OCI-LY7 (cell line): ENCODE measurements around the gene UBE2N. TPM values are rescaled to one million over a fixed set of nuclear protein-coding genes. Genes with fewer than 3 reads are reported as not detected.

ENCODE experiments used
- BruUV-seq: library from RNA; stranded (reverse); fragments of 400-500 nt; replicated peaks from 2 replicates; lab custom pipeline; 2021; lab: Mats Ljungman, UMichigan
- CTCF ChIA-PET: fragments of 300-600 bp; sonication (Branson Sonifier 250); formaldehyde crosslinking; loops from one replicate; lab custom pipeline; 2022; ENCODE audit warnings: antibody characterized with exemption; ENCODE audit not compliant: unreplicated experiment; lab: Charles Lee
- POLR2A ChIA-PET: fragments of 300-600 bp; sonication (Branson Sonifier 250); formaldehyde crosslinking; loops from one replicate; lab custom pipeline; 2022; ENCODE audit warnings: antibody characterized with exemption; lab: Charles Lee
- DNase-seq: peaks from one replicate; pipeline ENCODE4 v3.0.0-alpha.2; 2015; ENCODE audit warnings: low spot score
- H2AFZ ChIP-seq: fragments of 200-600 bp; sonication (generic), shearing (Covaris generic); 2 replicates; pipeline ENCODE4 v1.6.1; 2014; ENCODE audit warnings: mild to moderate bottlenecking, antibody characterized with exemption, low read length, moderate library complexity
- H3K27ac ChIP-seq: fragments of 200-600 bp; sonication (generic); 2 replicates; pipeline ENCODE4 v1.5.1; 2014; ENCODE audit warnings: mixed run types, low read depth, mild to moderate bottlenecking, moderate library complexity, low read length, inconsistent platforms; ENCODE audit not compliant: poor library complexity, severe bottlenecking
- H3K36me3 ChIP-seq: fragments of 200-600 bp; sonication (generic); 2 replicates; pipeline ENCODE4 v1.6.1; 2014; ENCODE audit warnings: mild to moderate bottlenecking, antibody characterized with exemption, low read length, moderate library complexity, mixed read lengths; ENCODE audit not compliant: insufficient read depth
- H3K4me1 ChIP-seq: fragments of 200-600 bp; sonication (generic); 2 replicates; pipeline ENCODE4 v1.5.1; 2014; ENCODE audit warnings: mild to moderate bottlenecking, low read length; ENCODE audit not compliant: insufficient read depth, poor library complexity, severe bottlenecking
- H3K4me2 ChIP-seq: fragments of 200-600 bp; sonication (generic); 2 replicates; pipeline ENCODE4 v1.6.1; 2014; ENCODE audit warnings: mild to moderate bottlenecking, low read length
- H3K4me3 ChIP-seq: fragments of 200-600 bp; sonication (generic); 2 replicates; pipeline ENCODE4 v1.5.1; 2014; ENCODE audit warnings: mild to moderate bottlenecking, low read depth, low read length; ENCODE audit not compliant: poor library complexity, severe bottlenecking
- H3K79me2 ChIP-seq: fragments of 200-600 bp; sonication (generic); 2 replicates; pipeline ENCODE4 v1.6.1; 2016; ENCODE audit warnings: low read depth, mild to moderate bottlenecking, low read length, moderate library complexity, mixed read lengths; ENCODE audit not compliant: insufficient read depth
- H3K9me2 ChIP-seq: fragments of 200-600 bp; sonication (generic); 2 replicates; pipeline ENCODE4 v1.6.1; 2016; ENCODE audit warnings: mild to moderate bottlenecking, low read length, mixed read lengths; ENCODE audit not compliant: insufficient read depth
- H3K9me3 ChIP-seq: fragments of 200-600 bp; sonication (generic); 2 replicates; pipeline ENCODE4 v1.6.1; 2014; ENCODE audit warnings: mild to moderate bottlenecking, mixed run types, low read length, mixed read lengths
- H4K20me1 ChIP-seq: fragments of 200-600 bp; sonication (generic); 2 replicates; pipeline ENCODE4 v1.6.1; 2014; ENCODE audit warnings: mild to moderate bottlenecking, antibody characterized with exemption, low read length, moderate library complexity, mixed read lengths; ENCODE audit not compliant: insufficient read depth
- EZH2phosphoT487 ChIP-seq: fragments of 200-600 bp; sonication (generic); IDR thresholded peaks from 2 replicates; pipeline ENCODE4 v1.6.1; 2018; ENCODE audit warnings: low read depth, borderline replicate concordance, mild to moderate bottlenecking, mixed run types, antibody characterized with exemption, low read length, moderate library complexity, mixed read lengths
- intact Hi-C: fragments of 100-400 bp; cut with micrococcal nuclease; formaldehyde crosslinking; loops from one replicate; pipeline ENCODE4 v1.10.0; 2022; ENCODE audit not compliant: unreplicated experiment
- total RNA-seq, 2 experiments: library from RNA; depleted of rRNA in 1 of 2; stranded (reverse); fragments of >200 nt in 1 of 2; shearing (Covaris generic) in 1 of 2; gene quantifications; 2 replicates each; pipeline ENCODE4 v1.2.3, GENCODE V29; 2014 to 2022
- TF ChIP-seq, protein P1 (sequence below): fragments of 200-600 bp; sonication (generic); conservative IDR thresholded peaks from 2 replicates; pipeline ENCODE4 v1.5.1; 2014; ENCODE audit warnings: mild to moderate bottlenecking, antibody characterized with exemption, low read length, moderate library complexity, mixed read lengths

Gene UBE2N
- total RNA-seq, 2 experiments from 2014 or later, result 153 to 214 TPM

DNA sequence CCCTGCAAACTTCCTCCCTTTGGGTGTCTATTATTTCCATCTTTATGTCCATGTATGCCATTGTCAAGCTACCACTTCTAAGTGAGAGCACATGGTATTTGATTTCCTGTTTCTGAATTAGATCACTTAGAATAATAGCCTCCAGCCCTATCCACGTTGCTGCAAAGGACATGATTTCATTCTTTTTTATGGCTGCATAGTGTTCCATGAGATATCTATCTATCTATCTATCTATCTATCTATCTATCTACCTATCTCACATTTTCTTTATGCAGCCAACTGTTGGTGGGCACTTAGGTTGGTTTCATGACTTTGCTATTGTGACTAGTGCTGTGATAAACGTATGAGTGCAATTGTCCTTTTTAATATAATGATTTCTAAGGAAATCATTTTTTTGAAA is 14.3 kb upstream of the UBE2N start:
- Histone ChIP-seq H4K20me1 (no peaks in the 10 kb centered on the region), H3K36me3 (no peaks in the 10 kb centered on the region), H3K9me2 (no peaks in the 10 kb centered on the region), H3K4me1 (no peaks in the 10 kb centered on the region), H3K9me3 (no peaks in the 10 kb centered on the region), H3K4me2 (no peak overlapping the region), H3K79me2 (no peaks in the 10 kb centered on the region), H3K4me3 (no peak overlapping the region), H3K27ac (no peak overlapping the region), H2AFZ (no peak overlapping the region)
- intact Hi-C loops, result no loop called here
- ChIA-PET POLR2A (interaction anchor here (1.3 kb wide), 1 partner anchor 28 kb away, joined by 3 read pairs; no protein-coding TSS in a partner anchor), CTCF (no interaction called here)
- no peak for DNase-seq
- BruUV-seq, result no TSS peak
- TF ChIP-seq, protein P1, sequence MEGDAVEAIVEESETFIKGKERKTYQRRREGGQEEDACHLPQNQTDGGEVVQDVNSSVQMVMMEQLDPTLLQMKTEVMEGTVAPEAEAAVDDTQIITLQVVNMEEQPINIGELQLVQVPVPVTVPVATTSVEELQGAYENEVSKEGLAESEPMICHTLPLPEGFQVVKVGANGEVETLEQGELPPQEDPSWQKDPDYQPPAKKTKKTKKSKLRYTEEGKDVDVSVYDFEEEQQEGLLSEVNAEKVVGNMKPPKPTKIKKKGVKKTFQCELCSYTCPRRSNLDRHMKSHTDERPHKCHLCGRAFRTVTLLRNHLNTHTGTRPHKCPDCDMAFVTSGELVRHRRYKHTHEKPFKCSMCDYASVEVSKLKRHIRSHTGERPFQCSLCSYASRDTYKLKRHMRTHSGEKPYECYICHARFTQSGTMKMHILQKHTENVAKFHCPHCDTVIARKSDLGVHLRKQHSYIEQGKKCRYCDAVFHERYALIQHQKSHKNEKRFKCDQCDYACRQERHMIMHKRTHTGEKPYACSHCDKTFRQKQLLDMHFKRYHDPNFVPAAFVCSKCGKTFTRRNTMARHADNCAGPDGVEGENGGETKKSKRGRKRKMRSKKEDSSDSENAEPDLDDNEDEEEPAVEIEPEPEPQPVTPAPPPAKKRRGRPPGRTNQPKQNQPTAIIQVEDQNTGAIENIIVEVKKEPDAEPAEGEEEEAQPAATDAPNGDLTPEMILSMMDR, result no peak
- no peak for TF ChIP-seq EZH2phosphoT487

DNA sequence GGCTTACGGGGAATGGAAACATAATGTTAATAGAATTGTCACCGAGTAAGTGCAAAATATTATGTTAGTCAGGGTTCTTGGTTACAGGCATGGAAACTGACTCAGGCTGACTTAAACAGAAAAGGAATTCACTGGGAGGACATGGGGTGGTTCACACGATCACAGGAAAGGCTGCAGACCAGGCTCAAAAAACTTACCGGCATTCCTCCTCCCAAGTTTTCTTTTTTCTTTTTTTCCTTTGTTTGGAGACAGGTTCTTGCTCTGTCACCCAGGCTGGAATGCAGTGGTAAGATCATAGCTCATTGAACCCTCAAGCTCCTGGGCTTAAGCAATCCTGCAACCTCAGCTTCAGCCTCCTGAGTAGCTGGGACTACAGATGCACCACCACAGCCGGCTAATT is 11.9 kb upstream of the UBE2N start:
- peaks cover 10% of the 10 kb centered on the region for H3K4me1 ChIP-seq
- H2AFZ ChIP-seq, result no peak overlapping the region
- no peaks in the 10 kb centered on the region for H3K9me3 ChIP-seq
- no peak overlapping the region for H3K4me2 ChIP-seq
- intact Hi-C loops, result no loop called here
- TF ChIP-seq, protein P1, result no peak
- no peak for TF ChIP-seq EZH2phosphoT487
- no peak for DNase-seq
- no peaks in the 10 kb centered on the region for H3K36me3 ChIP-seq
- H4K20me1 ChIP-seq, result no peaks in the 10 kb centered on the region
- no TSS peak for BruUV-seq
- ChIA-PET CTCF (no interaction called here), POLR2A (no interaction called here)
- no peaks in the 10 kb centered on the region for H3K79me2 ChIP-seq
- H3K27ac ChIP-seq, result no peak overlapping the region
- H3K4me3 ChIP-seq, result no peak overlapping the region
- H3K9me2 ChIP-seq, result no peaks in the 10 kb centered on the region

DNA sequence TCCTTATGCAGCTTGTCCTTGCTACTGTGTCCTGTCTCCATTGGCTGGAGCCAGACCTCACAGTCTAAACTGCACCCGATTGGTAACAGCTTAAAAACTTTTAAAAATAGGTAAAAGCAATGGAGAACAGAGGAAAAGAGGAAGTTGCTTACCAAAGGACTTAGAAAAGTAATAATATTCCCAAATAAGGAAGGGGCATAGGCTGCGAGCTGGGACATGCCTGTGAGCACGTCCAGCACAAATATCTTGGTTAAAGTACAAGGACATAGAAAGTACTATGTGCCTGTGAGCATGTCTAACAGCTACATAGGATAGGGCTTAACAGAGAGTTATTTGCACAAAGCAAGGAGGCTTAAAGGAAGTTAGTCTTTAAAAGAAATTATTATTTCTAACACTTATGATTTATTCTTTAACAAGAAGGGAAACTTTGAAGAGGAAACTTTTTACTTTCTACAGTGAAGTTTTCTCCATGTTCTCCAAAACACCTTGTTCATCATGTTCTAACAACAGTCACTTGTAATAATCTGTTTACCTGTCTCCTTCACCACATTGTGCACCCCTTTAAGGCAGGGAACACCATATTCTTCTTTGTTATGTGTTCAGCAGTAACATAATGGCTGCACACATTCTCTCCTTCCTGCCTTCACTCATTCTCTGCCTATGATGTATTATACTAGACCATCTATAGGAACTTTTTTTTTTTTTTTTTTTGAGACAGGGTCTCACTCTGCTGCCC is 9.8 kb upstream of the UBE2N start:
- ChIA-PET POLR2A (interaction anchor here (0.8 kb wide), 1 partner anchor 13 kb away, joined by 3 read pairs; no protein-coding TSS in a partner anchor), CTCF (no interaction called here)
- no peak overlapping the region for H3K27ac ChIP-seq
- intact Hi-C loops, result no loop called here
- H2AFZ ChIP-seq, result no peak overlapping the region
- no peak for TF ChIP-seq EZH2phosphoT487
- TF ChIP-seq, protein P1, result no peak
- no TSS peak for BruUV-seq
- no peak for DNase-seq
- no peaks in the 10 kb centered on the region for H3K36me3 ChIP-seq
- no peaks in the 10 kb centered on the region for H3K9me2 ChIP-seq
- no peak overlapping the region for H3K4me2 ChIP-seq
- no peaks in the 10 kb centered on the region for H4K20me1 ChIP-seq
- peaks cover 10% of the 10 kb centered on the region for H3K4me1 ChIP-seq
- no peaks in the 10 kb centered on the region for H3K79me2 ChIP-seq
- no peaks in the 10 kb centered on the region for H3K9me3 ChIP-seq
- no peak overlapping the region for H3K4me3 ChIP-seq
